NCI-H1436 (cell line): ENCODE measurements around the gene MAP3K9.

ENCODE experiments used
- DNase-seq: peaks from one replicate; lab custom pipeline; 2025; lab: John Stamatoyannopoulos, UW

MAP3K9 gene

DNA sequence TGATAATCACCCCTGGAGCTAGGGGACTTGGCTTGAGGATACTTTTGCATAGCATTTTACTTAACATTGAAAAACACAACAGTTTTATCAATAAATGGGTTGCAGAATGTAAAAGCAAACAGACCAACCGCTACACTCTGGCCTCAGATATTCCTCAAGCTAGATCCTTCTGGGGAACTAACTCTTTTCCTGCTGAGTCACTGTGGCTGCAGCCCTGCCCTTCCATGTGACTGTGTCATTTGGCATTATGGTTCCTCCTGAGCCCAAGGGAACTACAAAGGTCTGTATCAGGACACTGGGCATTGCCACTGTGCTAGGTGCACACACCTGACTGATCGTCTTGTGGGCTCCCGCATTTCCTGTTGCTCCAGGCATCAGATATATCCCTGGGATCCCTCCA, 111.0 kb downstream of the MAP3K9 start:
- no peak for DNase-seq

DNA sequence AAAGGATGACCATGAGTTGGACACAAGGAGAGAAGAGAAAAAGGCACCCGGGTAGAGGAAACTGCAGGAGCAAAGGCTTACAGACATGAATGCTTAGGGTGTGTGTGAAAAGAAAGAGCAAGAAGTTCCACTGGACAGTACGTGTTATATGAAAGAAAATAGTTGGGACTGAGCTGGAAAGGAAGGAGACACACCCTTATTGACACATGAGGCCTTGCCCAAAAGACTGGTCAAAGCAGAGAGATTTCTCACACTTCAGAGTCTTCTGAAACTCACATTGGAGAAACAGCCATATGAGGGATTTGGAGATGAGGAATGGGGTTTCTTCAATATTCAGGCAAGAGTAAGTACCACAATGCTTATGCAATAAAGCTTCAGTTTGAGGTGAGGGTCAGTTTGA, 111.6 kb downstream of the MAP3K9 start:
- DNase-seq: no peak

DNA sequence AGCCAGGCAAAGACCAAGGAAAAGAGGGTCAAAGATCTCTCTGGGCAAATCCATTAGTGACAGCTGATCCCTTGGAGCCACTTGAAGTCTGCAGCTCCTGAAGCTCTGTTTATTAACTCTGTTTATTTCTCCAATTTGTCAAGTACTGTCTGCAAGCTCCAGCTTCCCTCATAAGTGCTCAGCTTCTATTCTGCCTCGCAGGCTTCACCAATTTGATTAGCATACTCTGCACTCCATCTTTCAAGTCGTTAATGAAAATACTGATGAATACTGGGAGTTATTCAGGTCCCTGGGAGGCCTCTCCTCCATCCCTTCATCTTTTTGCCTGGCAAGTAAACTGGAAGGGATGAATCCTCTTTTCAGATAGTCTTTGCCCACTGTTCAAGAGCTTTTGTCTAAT, 113.3 kb downstream of the MAP3K9 start:
- DNase-seq: no peak

DNA sequence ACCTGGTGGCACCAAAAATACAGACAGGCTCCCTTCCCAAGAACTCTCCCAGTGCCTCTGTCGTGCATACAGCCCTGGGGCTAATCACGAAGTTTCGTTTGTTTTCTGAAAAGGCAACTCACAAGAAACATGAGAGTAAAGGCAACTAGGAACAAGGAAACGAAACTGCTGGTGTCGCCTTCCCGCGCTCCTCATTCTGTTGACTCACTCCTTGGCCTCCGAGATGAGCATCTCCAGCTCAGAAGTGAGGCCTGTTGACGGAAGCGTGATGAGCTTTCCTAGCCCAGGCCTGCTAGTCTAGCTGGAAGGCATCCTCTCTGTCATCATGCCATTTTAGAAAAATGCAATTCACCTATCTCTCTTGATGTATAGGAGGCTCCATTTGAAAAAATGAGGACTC, 117.1 kb downstream of the MAP3K9 start:
- DNase-seq: no peak

DNA sequence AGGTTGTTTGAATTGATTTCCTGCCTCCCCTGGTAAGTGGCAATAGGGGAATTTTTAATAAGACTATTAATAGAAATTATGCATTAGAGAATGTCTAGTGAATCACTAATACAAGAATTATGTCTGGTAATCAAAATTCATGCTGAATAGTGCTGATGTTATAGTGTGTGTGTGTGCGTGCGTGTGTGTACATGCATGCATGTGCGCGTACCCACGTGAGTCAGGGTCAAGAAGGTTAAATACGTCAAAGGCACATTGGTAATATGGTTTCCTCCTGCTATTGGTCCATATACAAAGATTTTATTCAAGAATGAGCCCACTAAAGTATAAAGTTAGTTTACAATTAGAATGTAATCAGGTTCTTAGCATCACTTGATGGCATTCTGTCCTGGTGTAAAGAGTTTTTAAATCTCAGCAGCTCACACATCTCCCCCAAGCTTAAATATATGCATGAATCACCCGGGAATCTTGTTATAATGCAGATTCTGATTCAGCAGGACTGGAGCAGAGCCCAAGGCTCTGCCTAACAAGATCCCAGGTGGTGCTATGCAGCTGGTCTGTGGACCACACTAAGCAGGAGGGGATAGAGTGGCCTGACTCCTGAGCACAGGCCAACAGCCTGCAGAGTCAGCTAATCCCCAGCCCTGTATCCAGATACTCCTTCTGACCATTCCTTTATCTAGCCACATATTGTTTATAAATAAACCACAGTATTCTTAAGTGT, 123.7 kb downstream of the MAP3K9 start:
- no peak for DNase-seq

DNA sequence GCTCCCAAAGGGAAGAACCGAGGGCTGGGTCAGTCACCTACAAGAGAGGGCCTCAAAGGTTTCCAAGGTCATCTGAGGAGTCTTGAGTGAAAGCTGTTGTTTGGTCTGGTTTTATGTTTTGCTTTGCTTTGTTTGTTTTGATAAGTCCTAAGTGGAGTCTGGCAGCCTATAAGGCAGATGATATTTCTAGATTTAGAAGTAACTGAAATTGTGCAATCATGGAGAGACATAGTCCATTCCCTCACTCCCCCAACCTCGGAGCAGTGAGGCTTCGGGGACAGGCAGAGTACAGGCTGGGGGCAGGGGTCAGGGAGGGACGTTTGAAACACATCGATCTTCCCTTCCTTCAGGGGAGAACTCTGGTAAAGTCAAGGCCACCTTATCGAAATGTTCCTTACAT, 125.3 kb downstream of the MAP3K9 start:
- no peak for DNase-seq

DNA sequence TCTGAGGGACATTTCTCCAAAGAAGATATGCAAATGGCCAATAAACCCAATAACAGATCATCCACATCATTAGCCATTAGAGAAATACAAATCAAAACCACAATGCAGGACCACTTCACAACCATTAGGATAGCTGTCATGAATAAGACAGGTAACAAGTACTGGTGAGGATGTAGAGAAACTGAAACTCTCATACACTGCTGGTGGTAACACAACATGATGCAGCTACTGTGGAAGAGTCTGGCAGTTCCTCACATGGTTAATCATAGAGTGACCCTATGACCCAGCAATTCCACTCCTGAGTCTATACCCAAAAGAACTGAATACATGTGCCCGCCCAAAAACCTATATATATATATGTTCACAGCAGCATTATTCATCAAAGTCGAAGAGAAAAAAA, 128.6 kb downstream of the MAP3K9 start:
- no peak for DNase-seq

DNA sequence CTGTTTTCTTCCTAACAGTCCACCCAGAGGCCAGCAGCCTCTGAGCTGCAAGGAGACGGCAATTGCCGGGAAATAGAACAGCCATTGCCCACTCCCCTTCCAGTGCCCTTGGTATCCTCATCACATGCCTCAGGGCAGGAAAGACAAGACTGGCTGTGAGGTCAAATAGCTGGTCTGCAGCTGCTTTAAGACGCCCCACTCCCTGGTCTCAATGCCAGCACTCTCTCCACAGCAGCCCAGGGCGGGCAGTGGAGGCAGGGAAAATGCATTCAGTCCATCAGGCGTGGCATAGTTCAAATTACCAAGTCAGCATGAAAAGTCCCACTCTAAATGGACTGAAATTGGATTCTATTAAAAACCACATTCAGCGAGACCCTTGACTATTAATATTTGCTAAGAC, 132.0 kb downstream of the MAP3K9 start:
- DNase-seq: no peak
